H1 (cell line): ENCODE measurements around the gene TNPO2. TPM values are rescaled to one million over a fixed set of nuclear protein-coding genes. Genes with fewer than 3 reads are reported as not detected.

ENCODE experiments used
- HDAC6 ChIP-seq: IDR thresholded peaks from one replicate; pipeline ENCODE4 v1.7.1; 2012; ENCODE audit warnings: low read depth, mild to moderate bottlenecking, inconsistent platforms, low read length, moderate library complexity
- MAX ChIP-seq: IDR thresholded peaks from 2 replicates; pipeline ENCODE4 v1.6.1; 2012; ENCODE audit warnings: inconsistent platforms
- SP1 ChIP-seq: IDR thresholded peaks from 2 replicates; pipeline ENCODE4 v1.6.1; 2011; ENCODE audit warnings: low read depth, low read length
- TBP ChIP-seq: IDR thresholded peaks from 2 replicates; pipeline ENCODE4 v1.6.1; 2011; ENCODE audit warnings: low read depth, low read length, improper control_type of control experiment
- polyA plus RNA-seq, 7 experiments: library from polyadenylated mRNA; depleted of rRNA in 3 of 7; stranded (reverse) in 5 of 7; unstranded in 2 of 7; fragments of >200 nt in 5 of 7; fragments of 200-250 nt in 2 of 7; gene quantifications; 1 replicate in 5 of 7; 2 replicates in 1 of 7; 4 replicates in 1 of 7; pipeline versions ENCODE4 v1.2.1 to v1.2.3, GENCODE V29; 2011 to 2013; ENCODE audit warnings: missing spikeins in 2 of 7, mixed read lengths in 2 of 7
- total RNA-seq: library from RNA; stranded (reverse); fragmentation: NEBNext Ultra II Directional; extraction: Animal tissue kit (Norgen Biotek cat#: 25700); gene quantifications from 2 replicates; pipeline ENCODE4 v1.2.1, GENCODE V29; 2021

Gene TNPO2
- total and polyA plus RNA-seq, 2 of the 8 experiments (the other 6 are each of a cell fraction or from before 2014, with no cell fraction given), result 112 to 121 TPM

GRCh38 chr19:12656899-12657571, 66.7 kb downstream of the TNPO2 start (continued):
- peak; percentile 47; the same call in 1 of the 2 replicates for TF ChIP-seq SP1
- TF ChIP-seq HDAC6, result no peak
- peak; percentile 99 for TF ChIP-seq MAX
- TF ChIP-seq TBP, result peak; percentile 18; the same call in 1 of the 2 replicates
